ENCODE data around the gene PCK1. TPM values are rescaled to one million over a fixed set of nuclear protein-coding genes. Genes with fewer than 3 reads are reported as not detected.

The PCK1 gene
- total and polyA plus RNA-seq, 2 of the 8 experiments (the other 6 are each of a cell fraction or from before 2014, with no cell fraction given) = not detected

- Histone ChIP-seq H3K23me2 (ENCODE audit: low read depth, low read length) (no peaks in the 10 kb centered on the region), H3K9me3 (ENCODE audit: insufficient read depth in 2 of 2, low read depth in 1 of 2, low read length in 1 of 2) (no peaks in the 10 kb centered on the region), H3K27ac (ENCODE audit: low read depth, low read length) (no peak overlapping the region), H3K4me1 (replicated peaks in 1 of 4; ENCODE audit: control insufficient read depth in 3 of 4, insufficient read depth in 4 of 4, low read length in 3 of 4) (no peaks in the 10 kb centered on the region), H3K56ac (replicated peaks; ENCODE audit: insufficient read length, low read depth, low read length) (no peak overlapping the region), H2AFZ (ENCODE audit: low read length) (no peak overlapping the region), H4K91ac (replicated peaks; ENCODE audit: insufficient read length, low read length) (no peak overlapping the region), H3K4me2 (ENCODE audit: insufficient read depth in 1 of 2, low read depth in 2 of 2, low read length in 2 of 2) (no peak overlapping the region), H3K27me3 (replicated peaks in 1 of 4; ENCODE audit: control insufficient read depth in 3 of 4, extremely low read depth in 1 of 4, insufficient read depth in 3 of 4, low read length in 3 of 4) (no peaks in the 10 kb centered on the region), H3K18ac (ENCODE audit: extremely low read depth, low read length) (no peak overlapping the region), H2BK12ac (ENCODE audit: low read depth, low read length) (no peak overlapping the region), H2BK20ac (ENCODE audit: low read length) (no peak overlapping the region), H4K20me1 (replicated peaks in 1 of 2; ENCODE audit: control insufficient read depth in 1 of 2, insufficient read depth in 2 of 2, low read length in 2 of 2) (no peaks in the 10 kb centered on the region), H2BK120ac (replicated peaks; ENCODE audit: low read depth, low read length) (no peak overlapping the region), H2BK5ac (ENCODE audit: low read depth, low read length) (no peak overlapping the region), H3K4ac (replicated peaks; ENCODE audit: insufficient read length, low read depth, low read length) (no peak overlapping the region), H3K36me3 (ENCODE audit: control insufficient read depth in 2 of 4, insufficient read depth in 4 of 4, low read length in 3 of 4) (no peaks in the 10 kb centered on the region), H3K79me2 (ENCODE audit: control insufficient read depth in 1 of 2, insufficient read depth in 2 of 2, low read length in 2 of 2) (no peaks in the 10 kb centered on the region), H3K9ac (replicated peaks in 1 of 4; ENCODE audit: extremely low read depth in 1 of 4, low read depth in 3 of 4, low read length in 3 of 4) (no peak overlapping the region), H3K14ac (ENCODE audit: insufficient read length) (no peak overlapping the region), H3K79me1 (ENCODE audit: low read depth, low read length) (no peaks in the 10 kb centered on the region), H3K4me3 (ENCODE audit: extremely low read depth in 1 of 4, insufficient read depth in 2 of 4, low read depth in 3 of 4, low read length in 4 of 4) (no peak overlapping the region), H4K5ac (ENCODE audit: insufficient read length, low read depth, low read length) (no peak overlapping the region), H2AK5ac (ENCODE audit: low read depth, low read length) (no peak overlapping the region), H4K8ac (ENCODE audit: extremely low read depth, insufficient read depth, low read length) (no peak overlapping the region), H2BK15ac (ENCODE audit: low read length) (no peak overlapping the region), H3K23ac (ENCODE audit: insufficient read length) (no peak overlapping the region)
- DNase-seq (ENCODE audit: low read depth in 1 of 2, low spot score in 2 of 2) = no peak
- TF ChIP-seq GTF2F1 (IDR thresholded peaks at IDR 0.05; ENCODE audit: borderline replicate concordance, low read depth, low read length) = no peak
- TF ChIP-seq BRCA1 (IDR thresholded peaks at IDR 0.05; ENCODE audit: low read depth, low read length) = no peak
- TF ChIP-seq RXRA (IDR thresholded peaks at IDR 0.05; ENCODE audit: insufficient read depth, low read depth, low read length) = no peak
- no peak for TF ChIP-seq ATF2 (IDR thresholded peaks at IDR 0.05; ENCODE audit: low read length)
- 92% methylated on average over 11 of the region's 11 CpGs; no CpG with 5 or more reads in 1 of the 2 experiments for WGBS, 2 experiments (ENCODE audit: extremely low coverage in 1 of 2, insufficient coverage in 1 of 2, insufficient read length in 1 of 2, insufficient replicate concordance in 2 of 2, low coverage in 1 of 2, low lambda C conversion rate in 2 of 2, missing lambda C conversion rate in 1 of 2)
- FAIRE-seq = no peak
- CTCF ChIA-PET (ENCODE audit: partially characterized antibody) = interaction anchor here (0.7 to 2.3 kb wide), 4 partner anchors 20 to 372 kb away, joined by 3 to 6 read pairs (median 4); no protein-coding TSS in a partner anchor
- POLR2A ChIA-PET (ENCODE audit: partially characterized antibody) = interaction anchor here (0.6 kb wide), 1 partner anchor 910 kb away, joined by 3 read pairs; no protein-coding TSS in a partner anchor
Observed at GRCh38 chr20:57553376-57554018, 7.4 kb upstream of the PCK1 start.

Data from H1 (cell line).